GM23338 (cell line): ENCODE data around the gene CYTH1. TPM values are rescaled to one million over a fixed set of nuclear protein-coding genes. Genes with fewer than 3 reads are reported as not detected.

Experiments used
- ATAC-seq: fragments of 200-7000 bp; cut with Tn5 transposase; 3 replicates; pipeline ENCODE4 v1.9.1; 2020
- DNase-seq: peaks from one replicate; pipeline ENCODE4 v3.0.0-alpha.2; 2015; ENCODE audit warnings: low spot score
- H2AFZ ChIP-seq: fragments of 200-600 bp; sonication (generic); 2 replicates; pipeline ENCODE4 v1.8.0; 2016; ENCODE audit warnings: antibody characterized with exemption, mild to moderate bottlenecking, moderate library complexity
- H3F3A ChIP-seq: fragments of 200-600 bp; sonication (generic); replicated peaks from 2 replicates; pipeline ENCODE4 v1.8.0; 2017; ENCODE audit warnings: antibody characterized with exemption, mixed run types, low read depth
- H3K27ac ChIP-seq: fragments of 200-600 bp; sonication (generic); 2 replicates; pipeline ENCODE4 v1.6.1; 2016; ENCODE audit warnings: low read depth
- H3K27me3 ChIP-seq: fragments of 200-600 bp; sonication (generic); 2 replicates; pipeline ENCODE4 v1.8.0; 2016; ENCODE audit warnings: mild to moderate bottlenecking, mixed run types, moderate library complexity; ENCODE audit not compliant: insufficient read depth
- H3K36me3 ChIP-seq: fragments of 200-600 bp; sonication (generic); 2 replicates; pipeline ENCODE4 v1.8.0; 2016; ENCODE audit warnings: mild to moderate bottlenecking; ENCODE audit not compliant: insufficient read depth
- H3K4me1 ChIP-seq: fragments of 200-600 bp; sonication (generic); 2 replicates; pipeline ENCODE4 v1.8.0; 2016; ENCODE audit warnings: mild to moderate bottlenecking, moderate library complexity; ENCODE audit not compliant: insufficient read depth
- H3K4me2 ChIP-seq: fragments of 200-600 bp; sonication (generic); 2 replicates; pipeline ENCODE4 v1.7.1; 2017; ENCODE audit warnings: mixed run types
- H3K4me3 ChIP-seq: fragments of 200-600 bp; sonication (generic); 2 replicates; pipeline ENCODE4 v1.6.1; 2016; ENCODE audit warnings: mixed run types
- H3K79me2 ChIP-seq: fragments of 200-600 bp; sonication (generic); replicated peaks from 2 replicates; pipeline ENCODE4 v1.8.0; 2017; ENCODE audit warnings: mild to moderate bottlenecking; ENCODE audit not compliant: insufficient read depth
- H3K9me2 ChIP-seq: fragments of 200-600 bp; sonication (generic); 2 replicates; pipeline ENCODE4 v1.8.0; 2017; ENCODE audit not compliant: insufficient read depth
- H4K20me1 ChIP-seq: fragments of 200-600 bp; sonication (generic); replicated peaks from 2 replicates; pipeline ENCODE4 v1.8.0; 2017; ENCODE audit warnings: mild to moderate bottlenecking; ENCODE audit not compliant: insufficient read depth
- H3K27ac Mint-ChIP-seq: 2 replicates; pipeline ENCODE4 v1.8.0; 2020; ENCODE audit warnings: inconsistent platforms, mild to moderate bottlenecking, moderate library complexity, mixed read lengths
- H3K27me3 Mint-ChIP-seq: 3 replicates; pipeline ENCODE4 v1.8.0; 2022; ENCODE audit warnings: low read depth, mild to moderate bottlenecking, moderate library complexity, mixed read lengths, inconsistent platforms; ENCODE audit not compliant: insufficient read depth, poor library complexity
- H3K36me3 Mint-ChIP-seq: 3 replicates; pipeline ENCODE4 v1.8.0; 2021; ENCODE audit warnings: low read depth, mild to moderate bottlenecking, inconsistent platforms, moderate library complexity, mixed read lengths
- H3K4me1 Mint-ChIP-seq: 3 replicates; pipeline ENCODE4 v1.8.0; 2020; ENCODE audit warnings: mild to moderate bottlenecking, inconsistent platforms, mixed read lengths
- H3K4me3 Mint-ChIP-seq: 3 replicates; pipeline ENCODE4 v1.8.0; 2021; ENCODE audit warnings: moderate library complexity, mild to moderate bottlenecking, inconsistent platforms, mixed read lengths
- H3K9me3 Mint-ChIP-seq: 3 replicates; pipeline ENCODE4 v1.8.0; 2020; ENCODE audit warnings: moderate library complexity, mild to moderate bottlenecking, inconsistent platforms, mixed read lengths
- CREB1 ChIP-seq: fragments of 250-450 bp; sonication (Bioruptor Pico); IDR thresholded peaks from 2 replicates; pipeline ENCODE4 v1.5.0; 2020; ENCODE audit warnings: low read depth, mild to moderate bottlenecking, moderate library complexity
- CTCF ChIP-seq, 2 experiments: fragments of 200-600 bp in 1 of 2; sonication (generic) in 1 of 2; conservative IDR thresholded peaks; 2 replicates each; pipeline versions ENCODE4 v1.5.1 to v1.6.1; 2016 to 2017; ENCODE audit warnings: antibody characterized with exemption in 2 of 2, low read depth in 2 of 2, mild to moderate bottlenecking in 2 of 2, moderate library complexity in 1 of 2
- ETS1 ChIP-seq: IDR thresholded peaks from 2 replicates; pipeline ENCODE4 v1.6.1; 2016; ENCODE audit warnings: antibody characterized with exemption
- EZH2 ChIP-seq: fragments of 200-600 bp; sonication (generic); IDR thresholded peaks from one replicate; pipeline ENCODE4 v1.8.0; 2017; ENCODE audit warnings: antibody characterized with exemption, mild to moderate bottlenecking, low read depth; ENCODE audit not compliant: unreplicated experiment
- EZH2phosphoT487 ChIP-seq: fragments of 200-600 bp; sonication (generic); IDR thresholded peaks from one replicate; pipeline ENCODE4 v1.8.1; 2018; ENCODE audit warnings: antibody characterized with exemption; ENCODE audit not compliant: unreplicated experiment
- JUNB ChIP-seq: IDR thresholded peaks from one replicate; pipeline ENCODE4 v1.6.1; 2016; ENCODE audit warnings: antibody characterized with exemption; ENCODE audit not compliant: unreplicated experiment
- NANOG ChIP-seq: IDR thresholded peaks from 2 replicates; pipeline ENCODE4 v1.6.1; 2016; ENCODE audit warnings: antibody characterized with exemption, borderline replicate concordance
- POLR2AphosphoS5 ChIP-seq: IDR thresholded peaks from 2 replicates; pipeline ENCODE4 v1.6.1; 2016; ENCODE audit warnings: antibody characterized with exemption, low read depth
- STAT1 ChIP-seq: IDR thresholded peaks from one replicate; pipeline ENCODE4 v1.6.1; 2016; ENCODE audit warnings: antibody characterized with exemption; ENCODE audit not compliant: unreplicated experiment
- ZNF114 ChIP-seq: fragments of 250-450 bp; sonication (Bioruptor Pico); IDR thresholded peaks from 2 replicates; pipeline ENCODE4 v1.5.0; 2020; ENCODE audit warnings: mild to moderate bottlenecking, moderate library complexity
- ZNF331 ChIP-seq: fragments of 250-450 bp; sonication (Bioruptor Pico); IDR thresholded peaks from 2 replicates; pipeline ENCODE4 v1.5.0; 2020; ENCODE audit warnings: low read depth, mild to moderate bottlenecking, moderate library complexity
- ZNF462 ChIP-seq: fragments of 250-450 bp; sonication (Bioruptor Pico); IDR thresholded peaks from 2 replicates; pipeline ENCODE4 v1.5.0; 2020; ENCODE audit warnings: mild to moderate bottlenecking, moderate library complexity
- polyA plus RNA-seq: library from polyadenylated mRNA; unstranded; fragments of >200 nt; fragmentation: Nextera tagmentation; extraction: Ambion mirVana; gene quantifications from 2 replicates; pipeline ENCODE4 v1.2.1, GENCODE V29; 2016
- total RNA-seq: library from RNA; depleted of rRNA; stranded (reverse); fragments of >200 nt; shearing (Covaris generic); gene quantifications from 2 replicates; pipeline ENCODE4 v1.2.3, GENCODE V29; 2014
- TF ChIP-seq, protein P1 (sequence below): IDR thresholded peaks from one replicate; pipeline ENCODE4 v1.6.1; 2018; ENCODE audit warnings: antibody characterized with exemption; ENCODE audit not compliant: unreplicated experiment

Gene CYTH1
- total and polyA plus RNA-seq, 2 experiments from 2014 or later: 13.8 to 14.5 TPM

DNA sequence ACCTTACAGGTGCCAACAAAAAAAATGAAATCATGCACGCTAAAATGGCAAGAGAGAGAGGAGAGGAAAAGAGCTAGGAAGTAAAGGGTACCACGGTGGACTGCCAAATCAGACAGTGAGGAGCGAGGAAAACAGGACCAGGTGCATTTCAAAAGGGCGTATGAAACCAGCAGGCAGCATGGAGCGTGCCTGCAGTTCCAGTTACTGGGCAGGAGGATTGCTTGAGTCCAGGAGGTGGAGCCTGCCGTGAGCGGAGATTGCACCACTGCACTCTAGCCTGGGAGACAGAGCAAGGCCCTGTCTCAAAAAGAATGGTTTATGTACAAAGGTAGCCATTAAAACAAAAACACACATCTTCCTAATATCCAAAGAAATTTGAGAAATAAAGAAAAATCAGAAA lies 42.2 kb upstream of the CYTH1 start:
- peaks cover 42% of the 10 kb centered on the region for H3K36me3 ChIP-seq
- DNase-seq (no peak), ATAC-seq (no peak)
- H3K9me2 ChIP-seq: no peaks in the 10 kb centered on the region
- no peaks in the 10 kb centered on the region for H3K27me3 ChIP-seq
- H3K27me3 Mint-ChIP-seq: peaks cover 1% of the 10 kb centered on the region
- no peak overlapping the region for H2AFZ ChIP-seq
- H3K36me3 Mint-ChIP-seq: peaks cover 92% of the 10 kb centered on the region
- H3K4me3 ChIP-seq: no peak overlapping the region
- H3K27ac Mint-ChIP-seq: no peak overlapping the region
- no peaks in the 10 kb centered on the region; the same call in 2 of the 3 replicates for H3K9me3 Mint-ChIP-seq
- no peaks in the 10 kb centered on the region for H3F3A ChIP-seq
- peaks cover 21% of the 10 kb centered on the region for H3K79me2 ChIP-seq
- H3K4me3 Mint-ChIP-seq: no peak overlapping the region
- no peak for TF ChIP-seq ETS1
- no peak for TF ChIP-seq NANOG
- TF ChIP-seq POLR2AphosphoS5: no peak
- no peak for TF ChIP-seq CTCF (conservative IDR thresholded peaks at IDR 0.05; ENCODE audit: low read depth in 2 of 2)
- TF ChIP-seq, protein P1, sequence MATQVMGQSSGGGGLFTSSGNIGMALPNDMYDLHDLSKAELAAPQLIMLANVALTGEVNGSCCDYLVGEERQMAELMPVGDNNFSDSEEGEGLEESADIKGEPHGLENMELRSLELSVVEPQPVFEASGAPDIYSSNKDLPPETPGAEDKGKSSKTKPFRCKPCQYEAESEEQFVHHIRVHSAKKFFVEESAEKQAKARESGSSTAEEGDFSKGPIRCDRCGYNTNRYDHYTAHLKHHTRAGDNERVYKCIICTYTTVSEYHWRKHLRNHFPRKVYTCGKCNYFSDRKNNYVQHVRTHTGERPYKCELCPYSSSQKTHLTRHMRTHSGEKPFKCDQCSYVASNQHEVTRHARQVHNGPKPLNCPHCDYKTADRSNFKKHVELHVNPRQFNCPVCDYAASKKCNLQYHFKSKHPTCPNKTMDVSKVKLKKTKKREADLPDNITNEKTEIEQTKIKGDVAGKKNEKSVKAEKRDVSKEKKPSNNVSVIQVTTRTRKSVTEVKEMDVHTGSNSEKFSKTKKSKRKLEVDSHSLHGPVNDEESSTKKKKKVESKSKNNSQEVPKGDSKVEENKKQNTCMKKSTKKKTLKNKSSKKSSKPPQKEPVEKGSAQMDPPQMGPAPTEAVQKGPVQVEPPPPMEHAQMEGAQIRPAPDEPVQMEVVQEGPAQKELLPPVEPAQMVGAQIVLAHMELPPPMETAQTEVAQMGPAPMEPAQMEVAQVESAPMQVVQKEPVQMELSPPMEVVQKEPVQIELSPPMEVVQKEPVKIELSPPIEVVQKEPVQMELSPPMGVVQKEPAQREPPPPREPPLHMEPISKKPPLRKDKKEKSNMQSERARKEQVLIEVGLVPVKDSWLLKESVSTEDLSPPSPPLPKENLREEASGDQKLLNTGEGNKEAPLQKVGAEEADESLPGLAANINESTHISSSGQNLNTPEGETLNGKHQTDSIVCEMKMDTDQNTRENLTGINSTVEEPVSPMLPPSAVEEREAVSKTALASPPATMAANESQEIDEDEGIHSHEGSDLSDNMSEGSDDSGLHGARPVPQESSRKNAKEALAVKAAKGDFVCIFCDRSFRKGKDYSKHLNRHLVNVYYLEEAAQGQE: no peak
- TF ChIP-seq EZH2: no peak
- no peak for TF ChIP-seq JUNB
- TF ChIP-seq ZNF462 (CRISPR knock-in tag): no peak
- TF ChIP-seq EZH2phosphoT487: no peak
- TF ChIP-seq ZNF331 (CRISPR knock-in tag): no peak
- TF ChIP-seq CREB1 (CRISPR knock-in tag): no peak
- TF ChIP-seq ZNF114 (CRISPR knock-in tag): no peak
- no peak for TF ChIP-seq STAT1
- peaks cover 41% of the 10 kb centered on the region for H4K20me1 ChIP-seq
- H3K4me1 Mint-ChIP-seq: no peaks in the 10 kb centered on the region
- no peaks in the 10 kb centered on the region for H3K4me1 ChIP-seq
- no peak overlapping the region for H3K27ac ChIP-seq
- no peak overlapping the region for H3K4me2 ChIP-seq
